HFFc6 (cell line): Measurements from ENCODE around the gene ANKS6. TPM values are rescaled to one million over a fixed set of nuclear protein-coding genes. Genes with fewer than 3 reads are reported as not detected.
A peak's percentile ranks its signal among the peaks of the same experiment; 100 is the strongest.

Source experiments
- DNase-seq: peaks from one replicate; pipeline ENCODE4 v3.0.0-alpha.2; 2018
- H3K27ac Mint-ChIP-seq: 2 replicates; pipeline ENCODE4 v1.8.0; 2020; ENCODE audit warnings: mild to moderate bottlenecking, mixed read lengths
- H3K27me3 Mint-ChIP-seq: 2 replicates; pipeline ENCODE4 v1.8.0; 2021; ENCODE audit warnings: mild to moderate bottlenecking, moderate library complexity, mixed read lengths; ENCODE audit not compliant: insufficient read depth
- H3K36me3 Mint-ChIP-seq: 2 replicates; pipeline ENCODE4 v1.8.0; 2021; ENCODE audit warnings: low read depth, mixed read lengths
- H3K4me1 Mint-ChIP-seq: 2 replicates; pipeline ENCODE4 v1.8.0; 2020; ENCODE audit warnings: low read depth, mixed read lengths
- H3K4me3 Mint-ChIP-seq: 2 replicates; pipeline ENCODE4 v1.8.0; 2020; ENCODE audit warnings: mild to moderate bottlenecking, moderate library complexity, mixed read lengths
- H3K9me3 Mint-ChIP-seq: 2 replicates; pipeline ENCODE4 v1.8.0; 2020; ENCODE audit warnings: mild to moderate bottlenecking, mixed read lengths
- CTCF ChIP-seq: fragments of 200-600 bp; sonication (generic); IDR thresholded peaks from 2 replicates; pipeline ENCODE4 v1.5.0; 2021; ENCODE audit warnings: antibody characterized with exemption, mild to moderate bottlenecking
- total RNA-seq, 6 experiments: library from RNA; stranded (reverse); fragmentation: NEBNext Ultra II Directional; extraction: Animal tissue kit (Norgen Biotek cat#: 25700); gene quantifications; 2 replicates in 1 of 6; 3 replicates in 5 of 6; pipeline ENCODE4 v1.2.3, GENCODE V29; 2021

ANKS6 gene
- total RNA-seq, 6 experiments from 2014 or later = 12.7 to 16.6 (median 14.8) TPM

- TF ChIP-seq CTCF = no peak
- no peak overlapping the region for H3K27ac Mint-ChIP-seq
- H3K36me3 Mint-ChIP-seq = peaks cover 19% of the 10 kb centered on the region
- no peak overlapping the region for H3K4me3 Mint-ChIP-seq
- peaks cover 13% of the 10 kb centered on the region for H3K4me1 Mint-ChIP-seq
- no peaks in the 10 kb centered on the region for H3K9me3 Mint-ChIP-seq
- no peaks in the 10 kb centered on the region; the same call in 1 of the 2 replicates for H3K27me3 Mint-ChIP-seq
- no peak for DNase-seq
These were observed 17.4 kb downstream of the ANKS6 start for GRCh38 chr9:98778711-98779530.

GRCh38 chr9:98778251-98778650 is 18.1 kb downstream of the ANKS6 start:
- peaks cover 18% of the 10 kb centered on the region for H3K36me3 Mint-ChIP-seq
- no peak overlapping the region for H3K27ac Mint-ChIP-seq
- no peak for DNase-seq
- H3K4me1 Mint-ChIP-seq = peaks cover 13% of the 10 kb centered on the region
- no peak overlapping the region for H3K4me3 Mint-ChIP-seq
- H3K9me3 Mint-ChIP-seq = no peaks in the 10 kb centered on the region
- H3K27me3 Mint-ChIP-seq = no peaks in the 10 kb centered on the region; the same call in 1 of the 2 replicates
- no peak for TF ChIP-seq CTCF

- Mint-ChIP-seq H3K4me3 (no peak overlapping the region), H3K4me1 (peaks cover 13% of the 10 kb centered on the region), H3K27ac (no peak overlapping the region), H3K36me3 (peaks cover 13% of the 10 kb centered on the region), H3K9me3 (no peaks in the 10 kb centered on the region), H3K27me3 (no peaks in the 10 kb centered on the region)
- DNase-seq = no peak
- no peak for TF ChIP-seq CTCF
These were observed 18.7 kb downstream of the ANKS6 start for GRCh38 chr9:98777618-98778017.

- H3K9me3 Mint-ChIP-seq = no peaks in the 10 kb centered on the region
- H3K36me3 Mint-ChIP-seq = 0 out of 2 replicates have a peak, but pooled peaks cover 10% of the 10 kb centered on the region
- no peak overlapping the region for H3K4me3 Mint-ChIP-seq
- DNase-seq = peak; percentile 52
- H3K4me1 Mint-ChIP-seq = peaks cover 13% of the 10 kb centered on the region
- H3K27ac Mint-ChIP-seq = no peak overlapping the region; the same call in 1 of the 2 replicates
- peak; percentile 93 for TF ChIP-seq CTCF
- H3K27me3 Mint-ChIP-seq = no peaks in the 10 kb centered on the region; the same call in 1 of the 2 replicates
These were observed 20.4 kb downstream of the ANKS6 start for GRCh38 chr9:98775831-98776441.

- no peaks in the 10 kb centered on the region for H3K9me3 Mint-ChIP-seq
- DNase-seq = no peak
These were observed 21.6 kb downstream of the ANKS6 start for GRCh38 chr9:98774746-98775145.

More at GRCh38 chr9:98774746-98775145, 21.6 kb downstream of the ANKS6 start:
- no peaks in the 10 kb centered on the region; the same call in 1 of the 2 replicates for H3K27me3 Mint-ChIP-seq
- peaks cover 13% of the 10 kb centered on the region for H3K4me1 Mint-ChIP-seq
- H3K36me3 Mint-ChIP-seq = peaks cover 21% of the 10 kb centered on the region
- no peak overlapping the region for H3K4me3 Mint-ChIP-seq
- TF ChIP-seq CTCF = peak; percentile 86
- H3K27ac Mint-ChIP-seq = no peak overlapping the region
